ENCODE results near the gene TEX11.

GRCh38 chrX:70479922-70480659 is 428.4 kb downstream of the TEX11 start:
- TF ChIP-seq CTCF (IDR thresholded peaks at IDR 0.05) = no peak
- TF ChIP-seq POLR2AphosphoS5 (IDR thresholded peaks at IDR 0.05) = no peak

Measured in suprapubic skin (tissue), 3 donors.